Thymus (tissue), 11 donors: Measurements from ENCODE around the gene DSC3. TPM values are rescaled to one million over a fixed set of nuclear protein-coding genes. Genes with fewer than 3 reads are reported as not detected.

Experiments used
- DNase-seq, 9 donors: peaks; one replicate each; pipeline ENCODE4 v3.0.0-alpha.2; 2013; ENCODE audit warnings: low spot score in 9 of 9, low read depth in 6 of 9, missing footprints in 1 of 9
- H3K27ac ChIP-seq, 2 donors: one replicate each; pipeline ENCODE4 v1.5.1; 2013; ENCODE audit warnings: control low read depth in 1 of 2, low read depth in 1 of 2, low read length in 1 of 2, mild to moderate bottlenecking in 1 of 2, moderate library complexity in 1 of 2
- H3K27me3 ChIP-seq, 2 donors: one replicate each; pipeline ENCODE4 v1.5.1; 2013; ENCODE audit warnings: low read length in 1 of 2; ENCODE audit not compliant: control insufficient read depth in 2 of 2, insufficient read depth in 1 of 2
- H3K36me3 ChIP-seq, 2 donors: one replicate each; pipeline ENCODE4 v1.5.1; 2013; ENCODE audit warnings: low read length in 1 of 2, mild to moderate bottlenecking in 1 of 2, moderate library complexity in 1 of 2; ENCODE audit not compliant: control insufficient read depth in 2 of 2, insufficient read depth in 2 of 2
- H3K4me1 ChIP-seq, 2 donors: one replicate each; pipeline ENCODE4 v1.5.1; 2013; ENCODE audit warnings: low read length in 2 of 2; ENCODE audit not compliant: control insufficient read depth in 2 of 2, insufficient read depth in 2 of 2
- H3K4me3 ChIP-seq, 2 donors: one replicate each; pipeline ENCODE4 v1.5.1; 2013; ENCODE audit warnings: low read length in 2 of 2, control low read depth in 1 of 2, mild to moderate bottlenecking in 1 of 2
- H3K9me3 ChIP-seq, 2 donors: one replicate each; pipeline ENCODE4 v1.5.1; 2013; ENCODE audit warnings: low read length in 1 of 2, mild to moderate bottlenecking in 1 of 2; ENCODE audit not compliant: control insufficient read depth in 2 of 2, insufficient read depth in 1 of 2
- WGBS: extraction: QIAGEN DNeasy Blood & Tissue Kit; methylation state at CpG from one replicate; pipeline ENCODE4 v1.1.7; 2013; 5-methylcytosine and 5-hydroxymethylcytosine counted together
- polyA plus RNA-seq: library from polyadenylated mRNA; stranded (reverse); fragments of 200-250 nt; gene quantifications from one replicate; pipeline ENCODE4 v1.2.3, GENCODE V29; 2013
- total RNA-seq: library from RNA; stranded (reverse); fragments of 120-200 nt; gene quantifications from one replicate; pipeline ENCODE4 v1.2.4, GENCODE V29; 2013
- donor health status: healthy.

DSC3 gene
- total and polyA plus RNA-seq, 2 donors, result 6.9 to 16.8 TPM

DNA sequence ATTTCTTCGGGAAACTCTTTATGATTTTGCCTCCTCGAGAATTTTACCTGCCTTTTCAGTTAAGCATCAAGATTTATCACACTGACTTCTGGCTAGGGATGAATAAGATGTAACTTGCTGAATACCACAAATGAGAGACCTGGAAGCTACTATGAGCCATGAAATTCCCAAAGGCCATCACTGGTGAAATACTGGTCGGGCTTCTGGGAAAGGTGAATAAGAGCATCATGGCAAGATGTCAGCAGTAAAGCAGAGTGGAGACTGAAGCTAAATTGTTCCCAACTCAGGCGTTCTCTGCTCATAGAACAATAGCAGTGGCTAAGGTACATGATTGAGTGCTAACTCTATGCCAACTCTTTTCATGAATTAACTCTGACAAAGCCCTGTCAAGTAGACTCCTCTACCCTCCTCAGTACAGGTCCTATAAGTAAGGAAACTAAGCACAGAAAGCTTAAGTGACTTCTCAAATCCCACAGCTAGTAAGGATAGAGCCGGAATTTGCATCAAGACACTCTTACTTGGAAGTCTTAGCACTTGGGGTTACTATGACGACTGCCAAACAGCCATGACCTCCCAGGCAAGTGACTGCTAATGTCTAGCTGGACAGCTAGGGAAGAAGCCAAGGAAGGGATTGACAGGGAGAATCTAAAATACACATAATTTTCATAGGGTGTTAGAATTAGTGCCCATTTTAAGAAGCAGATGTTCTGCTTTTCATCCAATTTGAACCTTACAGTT is 22.7 kb upstream of the DSC3 start:
- no peaks in the 10 kb centered on the region for H3K9me3 ChIP-seq
- no peak overlapping the region for H3K4me3 ChIP-seq
- no peaks in the 10 kb centered on the region for H3K27me3 ChIP-seq
- H3K36me3 ChIP-seq, result no peaks in the 10 kb centered on the region
- WGBS, result 91% methylated on average over 6 of the region's 6 CpGs
- DNase-seq, result no peak
- H3K27ac ChIP-seq, result no peak overlapping the region
- H3K4me1 ChIP-seq, result no peaks in the 10 kb centered on the region

DNA sequence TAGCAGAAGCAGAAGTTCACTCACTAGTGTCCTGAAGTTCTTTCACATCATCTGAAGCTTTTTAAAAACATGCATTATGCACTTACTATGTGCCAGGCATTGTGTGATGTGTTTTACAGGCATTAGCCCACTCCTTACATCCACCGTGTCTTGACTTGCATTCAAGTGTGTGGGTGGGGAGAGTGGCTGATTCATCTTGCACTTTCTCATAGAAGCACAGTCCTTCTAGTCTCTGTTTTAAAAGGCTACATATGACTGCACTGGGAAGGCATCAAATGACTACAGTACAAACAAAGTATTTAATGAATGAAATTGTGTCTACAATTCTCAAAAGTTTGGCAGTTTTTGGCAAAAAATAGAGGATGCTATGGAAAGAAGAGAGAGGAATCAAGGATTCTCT is 21.6 kb upstream of the DSC3 start:
- Histone ChIP-seq H3K36me3 (no peaks in the 10 kb centered on the region), H3K27ac (no peak overlapping the region), H3K9me3 (no peaks in the 10 kb centered on the region), H3K27me3 (no peaks in the 10 kb centered on the region), H3K4me3 (no peak overlapping the region), H3K4me1 (no peaks in the 10 kb centered on the region)
- WGBS, result 88% methylated on average over 1 of the region's 1 CpG
- DNase-seq, result no peak

DNA sequence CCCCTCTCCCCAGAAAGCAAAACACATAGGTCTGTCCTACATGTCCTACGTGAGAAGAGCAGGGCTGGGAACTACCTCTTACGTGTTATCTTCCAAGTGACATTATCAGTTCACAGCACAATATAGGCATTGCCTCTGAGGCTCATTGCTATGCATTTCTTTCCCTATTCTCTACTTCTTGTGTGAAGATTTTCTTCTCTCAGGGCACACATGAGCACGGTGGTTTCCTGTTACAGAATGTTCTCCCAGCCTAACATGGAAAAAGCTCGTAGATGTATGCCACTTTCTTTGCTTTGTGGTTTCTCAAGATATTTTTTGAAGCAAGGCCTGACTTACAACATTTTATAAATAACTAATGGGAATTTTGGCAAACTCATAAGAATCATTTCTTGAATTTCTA is 19.4 kb upstream of the DSC3 start:
- Histone ChIP-seq H3K9me3 (no peaks in the 10 kb centered on the region), H3K36me3 (no peaks in the 10 kb centered on the region), H3K27me3 (no peaks in the 10 kb centered on the region), H3K4me1 (no peaks in the 10 kb centered on the region), H3K4me3 (no peak overlapping the region), H3K27ac (no peak overlapping the region)
- no peak for DNase-seq
- 8% methylated on average over 4 of the region's 4 CpGs for WGBS

DNA sequence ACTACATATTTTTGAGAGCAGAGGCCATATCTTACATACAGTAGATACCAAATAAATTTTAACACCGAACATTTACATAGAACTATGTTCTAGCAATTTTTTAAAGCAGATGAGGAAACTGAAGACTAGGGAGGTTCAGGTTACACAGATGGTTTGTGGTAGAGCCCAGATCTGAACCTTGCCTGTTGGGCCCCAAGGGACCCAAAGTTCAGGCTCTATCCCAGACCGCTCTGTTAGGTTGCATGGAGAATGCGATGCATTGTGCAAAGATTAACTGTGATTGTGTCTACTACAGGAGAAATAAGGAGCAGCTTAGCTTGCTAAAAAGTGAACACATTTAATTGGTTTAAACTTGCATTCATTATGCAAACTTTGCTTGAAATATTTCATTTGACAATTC is 16.4 kb upstream of the DSC3 start:
- 96% methylated on average over 3 of the region's 3 CpGs for WGBS
- Histone ChIP-seq H3K27me3 (no peaks in the 10 kb centered on the region), H3K36me3 (no peaks in the 10 kb centered on the region)

DNA sequence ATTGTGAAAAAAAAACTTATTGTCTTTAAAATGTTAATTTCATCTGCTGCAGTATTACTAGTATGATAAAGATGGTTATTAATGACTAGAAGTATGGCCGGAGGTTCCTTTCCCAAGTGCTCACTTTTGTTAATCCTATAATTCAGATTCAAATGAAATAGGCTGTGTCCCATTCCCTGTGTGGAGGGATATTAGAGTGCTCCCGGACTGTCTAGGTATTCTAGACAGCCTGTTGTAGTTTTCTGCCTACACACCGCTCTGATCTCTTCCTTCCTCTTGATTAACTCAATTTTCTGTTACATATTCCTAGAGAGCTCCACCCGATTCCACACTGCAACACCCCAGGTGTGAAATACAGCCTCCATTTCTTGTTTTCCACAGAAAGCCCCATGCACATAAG is 15.4 kb upstream of the DSC3 start:
- Histone ChIP-seq H3K27me3 (no peaks in the 10 kb centered on the region), H3K4me1 (no peaks in the 10 kb centered on the region), H3K9me3 (no peaks in the 10 kb centered on the region), H3K27ac (no peak overlapping the region), H3K4me3 (no peak overlapping the region), H3K36me3 (no peaks in the 10 kb centered on the region)
- 95% methylated on average over 4 of the region's 4 CpGs for WGBS
- DNase-seq, result no peak

More for the DNA sequence above, 16.4 kb upstream of the DSC3 start:
- no peaks in the 10 kb centered on the region for H3K4me1 ChIP-seq
- DNase-seq, result no peak
- no peak overlapping the region for H3K4me3 ChIP-seq
- H3K9me3 ChIP-seq, result no peaks in the 10 kb centered on the region
- H3K27ac ChIP-seq, result no peak overlapping the region

DNA sequence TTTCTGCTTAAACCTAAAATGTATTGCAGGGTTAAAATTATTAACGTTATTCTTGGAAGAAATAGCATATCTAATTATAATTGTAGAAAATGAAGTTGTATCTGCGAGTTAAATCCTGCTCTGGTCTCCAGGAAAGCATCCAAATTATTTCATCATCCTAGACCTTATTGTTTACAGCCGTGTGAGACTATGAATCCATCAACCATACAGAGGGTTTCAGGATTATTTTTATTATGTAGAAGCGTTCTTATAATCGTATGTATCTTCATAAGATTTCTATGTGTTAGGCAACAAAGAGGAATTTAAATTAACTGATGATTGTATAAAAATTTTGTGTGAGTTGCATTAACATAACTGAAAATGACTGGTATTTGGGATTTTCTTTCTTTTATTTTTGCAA is 14.5 kb upstream of the DSC3 start:
- no peak overlapping the region for H3K27ac ChIP-seq
- WGBS, result 83% methylated on average over 5 of the region's 5 CpGs
- H3K27me3 ChIP-seq, result no peaks in the 10 kb centered on the region
- H3K9me3 ChIP-seq, result no peaks in the 10 kb centered on the region
- H3K4me1 ChIP-seq, result no peaks in the 10 kb centered on the region
- no peak overlapping the region for H3K4me3 ChIP-seq
- DNase-seq, result no peak
- H3K36me3 ChIP-seq, result no peaks in the 10 kb centered on the region

DNA sequence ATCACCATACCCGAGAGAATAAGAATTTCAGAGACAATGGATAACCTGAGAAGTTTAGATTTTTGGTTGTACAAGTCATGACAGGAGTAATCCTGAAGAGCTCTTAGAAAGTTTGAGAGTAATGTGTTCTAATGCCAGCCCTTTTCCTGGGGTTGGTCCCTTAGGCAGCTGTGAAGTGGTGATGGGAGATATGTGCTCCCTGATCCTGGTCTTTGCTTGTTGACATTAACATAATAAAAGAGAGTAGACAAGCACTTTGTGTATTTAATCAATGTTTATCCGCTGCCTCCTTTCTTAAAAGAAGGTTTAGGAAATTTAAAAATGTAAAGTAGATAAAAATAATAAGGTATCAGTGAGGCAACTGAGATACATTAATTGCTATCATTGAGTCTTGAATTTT is 13.8 kb upstream of the DSC3 start:
- Histone ChIP-seq H3K9me3 (no peaks in the 10 kb centered on the region), H3K4me1 (no peaks in the 10 kb centered on the region), H3K4me3 (no peak overlapping the region), H3K27me3 (no peaks in the 10 kb centered on the region), H3K36me3 (no peaks in the 10 kb centered on the region), H3K27ac (no peak overlapping the region)
- DNase-seq, result no peak
- WGBS, result 88% methylated on average over 2 of the region's 2 CpGs

DNA sequence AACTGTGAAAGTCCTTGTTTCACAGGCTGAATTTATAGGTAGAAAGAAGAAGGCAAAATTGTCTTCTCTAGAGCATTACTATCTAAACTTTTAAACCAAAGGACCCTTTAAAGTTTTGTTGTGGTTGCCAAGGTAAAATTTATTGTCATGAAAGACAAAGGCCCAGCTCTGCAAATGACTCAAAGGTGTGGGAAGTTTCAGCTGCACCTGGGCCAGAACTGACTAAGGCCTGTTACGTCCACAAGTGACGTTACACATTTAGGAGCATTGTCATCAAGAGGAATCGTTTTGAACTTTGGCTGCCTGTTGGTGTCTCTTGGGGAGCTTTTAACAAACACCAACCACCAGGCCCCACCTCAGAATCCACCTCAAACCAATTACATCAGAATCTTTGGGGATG is 8.1 kb upstream of the DSC3 start:
- H3K36me3 ChIP-seq, result no peaks in the 10 kb centered on the region
- H3K4me3 ChIP-seq, result no peak overlapping the region
- H3K4me1 ChIP-seq, result no peaks in the 10 kb centered on the region
- DNase-seq, result no peak
- H3K27ac ChIP-seq, result no peak overlapping the region
- H3K27me3 ChIP-seq, result peaks cover 0 to under 1% of the 10 kb centered on the region in 2 donors
- H3K9me3 ChIP-seq, result no peaks in the 10 kb centered on the region
- WGBS, result 94% methylated on average over 3 of the region's 3 CpGs

DNA sequence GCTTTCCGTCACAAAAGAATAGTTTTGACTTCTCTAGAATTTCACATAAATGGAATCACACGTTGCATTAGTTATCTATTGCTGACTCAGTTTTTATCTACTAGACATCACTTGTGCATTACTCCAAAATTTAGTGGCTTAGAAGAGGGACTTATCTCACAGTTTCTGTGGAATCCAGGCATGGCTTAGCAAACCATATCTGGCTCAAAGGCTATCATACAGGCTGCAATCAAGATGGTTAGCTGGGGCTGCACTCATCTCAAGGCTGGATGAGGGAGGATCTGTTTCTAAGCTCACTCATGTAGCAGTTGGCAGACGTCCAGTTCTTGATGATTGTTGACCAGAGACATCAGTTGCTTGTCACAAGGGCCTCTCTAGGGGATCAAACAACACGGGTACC is 6.6 kb upstream of the DSC3 start:
- no peaks in the 10 kb centered on the region for H3K4me1 ChIP-seq
- peaks cover 3 to 6% of the 10 kb centered on the region in 2 donors for H3K27me3 ChIP-seq
- H3K9me3 ChIP-seq, result no peaks in the 10 kb centered on the region
- no peak overlapping the region for H3K27ac ChIP-seq
- no peaks in the 10 kb centered on the region for H3K36me3 ChIP-seq
- DNase-seq, result no peak
- H3K4me3 ChIP-seq, result no peak overlapping the region
- 81% methylated on average over 4 of the region's 4 CpGs for WGBS
